KMS-11 (cell line): ENCODE results near the gene COL6A6.

Source experiments
- H2AFZ ChIP-seq: fragments of 200-600 bp; sonication (generic); 2 replicates; pipeline ENCODE4 v1.6.1; 2016; ENCODE audit warnings: antibody characterized with exemption, mixed run types, low read depth
- H3K27ac ChIP-seq: fragments of 200-600 bp; sonication (generic); 2 replicates; pipeline ENCODE4 v1.6.1; 2016; ENCODE audit warnings: mild to moderate bottlenecking, mixed run types
- H3K27me3 ChIP-seq: fragments of 200-600 bp; sonication (generic); 2 replicates; pipeline ENCODE4 v1.6.1; 2017; ENCODE audit warnings: mild to moderate bottlenecking, low read depth, mixed run types, moderate library complexity; ENCODE audit not compliant: insufficient read depth
- H3K36me3 ChIP-seq: fragments of 200-600 bp; sonication (generic); 2 replicates; pipeline ENCODE4 v1.6.1; 2017; ENCODE audit warnings: mild to moderate bottlenecking, mixed run types; ENCODE audit not compliant: insufficient read depth
- H3K4me1 ChIP-seq: fragments of 200-600 bp; sonication (generic); 2 replicates; pipeline ENCODE4 v1.6.1; 2016; ENCODE audit warnings: mild to moderate bottlenecking, low read depth, mixed run types; ENCODE audit not compliant: poor library complexity, severe bottlenecking
- H3K4me2 ChIP-seq: fragments of 200-600 bp; sonication (generic); 2 replicates; pipeline ENCODE4 v1.7.0; 2016; ENCODE audit warnings: mild to moderate bottlenecking, mixed run types
- H3K4me3 ChIP-seq: fragments of 200-600 bp; sonication (generic); IDR thresholded peaks from 2 replicates; pipeline ENCODE4 v1.6.1; 2017; ENCODE audit warnings: low read depth, low read length, mixed read lengths; ENCODE audit not compliant: insufficient read depth
- H3K79me2 ChIP-seq: fragments of 200-600 bp; sonication (generic); 2 replicates; pipeline ENCODE4 v1.6.1; 2016; ENCODE audit warnings: low read depth, mixed run types; ENCODE audit not compliant: insufficient read depth
- H3K9ac ChIP-seq: fragments of 200-600 bp; sonication (generic); 2 replicates; pipeline ENCODE4 v1.6.1; 2016; ENCODE audit warnings: mild to moderate bottlenecking, mixed run types
- H4K20me1 ChIP-seq: fragments of 200-600 bp; sonication (generic); 2 replicates; pipeline ENCODE4 v1.6.1; 2016; ENCODE audit warnings: mild to moderate bottlenecking, mixed run types; ENCODE audit not compliant: insufficient read depth
- CTCF ChIP-seq: fragments of 200-600 bp; sonication (generic); conservative IDR thresholded peaks from 2 replicates; pipeline ENCODE4 v1.6.1; 2017; ENCODE audit warnings: low read depth, mild to moderate bottlenecking, antibody characterized with exemption, low read length, moderate library complexity, mixed read lengths

COL6A6 gene

GRCh38 chr3:130490241-130490640, 26.7 kb upstream of the COL6A6 start:
- no peaks in the 10 kb centered on the region for H3K4me1 ChIP-seq
- no peaks in the 10 kb centered on the region for H4K20me1 ChIP-seq
- H3K4me2 ChIP-seq = no peak overlapping the region
- H3K4me3 ChIP-seq = no peak overlapping the region
- no peak overlapping the region for H3K27ac ChIP-seq
- no peaks in the 10 kb centered on the region for H3K27me3 ChIP-seq
- H3K36me3 ChIP-seq = no peaks in the 10 kb centered on the region
- no peaks in the 10 kb centered on the region for H3K79me2 ChIP-seq
- TF ChIP-seq CTCF = no peak
- no peak overlapping the region for H2AFZ ChIP-seq
- H3K9ac ChIP-seq = no peak overlapping the region

- no peaks in the 10 kb centered on the region for H3K79me2 ChIP-seq
- no peak overlapping the region for H3K9ac ChIP-seq
Measured at GRCh38 chr3:130491431-130491830, 25.5 kb upstream of the COL6A6 start.

GRCh38 chr3:130504701-130505100, 12.3 kb upstream of the COL6A6 start:
- no peak overlapping the region for H3K4me3 ChIP-seq
- H3K36me3 ChIP-seq = no peaks in the 10 kb centered on the region
- H2AFZ ChIP-seq = no peak overlapping the region
- no peak overlapping the region for H3K4me2 ChIP-seq
- no peak for TF ChIP-seq CTCF
- no peaks in the 10 kb centered on the region for H3K27me3 ChIP-seq
- no peak overlapping the region for H3K9ac ChIP-seq
- no peaks in the 10 kb centered on the region for H4K20me1 ChIP-seq
- H3K4me1 ChIP-seq = no peaks in the 10 kb centered on the region
- H3K27ac ChIP-seq = no peak overlapping the region
- H3K79me2 ChIP-seq = no peaks in the 10 kb centered on the region

More at GRCh38 chr3:130491431-130491830, 25.5 kb upstream of the COL6A6 start:
- Histone ChIP-seq H4K20me1 (no peaks in the 10 kb centered on the region), H3K27ac (no peak overlapping the region), H3K36me3 (no peaks in the 10 kb centered on the region), H2AFZ (no peak overlapping the region), H3K4me2 (no peak overlapping the region), H3K4me1 (no peaks in the 10 kb centered on the region), H3K4me3 (no peak overlapping the region), H3K27me3 (no peaks in the 10 kb centered on the region)
- no peak for TF ChIP-seq CTCF

- H3K4me1 ChIP-seq = no peaks in the 10 kb centered on the region
- no peak overlapping the region for H2AFZ ChIP-seq
- no peak overlapping the region for H3K9ac ChIP-seq
- TF ChIP-seq CTCF = no peak
- no peaks in the 10 kb centered on the region for H4K20me1 ChIP-seq
- H3K36me3 ChIP-seq = no peaks in the 10 kb centered on the region
- H3K4me3 ChIP-seq = no peak overlapping the region
- no peaks in the 10 kb centered on the region for H3K79me2 ChIP-seq
- no peak overlapping the region for H3K27ac ChIP-seq
- no peaks in the 10 kb centered on the region for H3K27me3 ChIP-seq
- H3K4me2 ChIP-seq = no peak overlapping the region
Measured at GRCh38 chr3:130506031-130506430, 10.9 kb upstream of the COL6A6 start.

GRCh38 chr3:130507746-130508145, 9.2 kb upstream of the COL6A6 start:
- Histone ChIP-seq H3K4me1 (no peaks in the 10 kb centered on the region), H3K4me3 (no peak overlapping the region), H3K9ac (no peak overlapping the region), H3K27me3 (no peaks in the 10 kb centered on the region), H4K20me1 (no peaks in the 10 kb centered on the region), H3K79me2 (no peaks in the 10 kb centered on the region), H3K27ac (no peak overlapping the region), H3K36me3 (no peaks in the 10 kb centered on the region), H2AFZ (no peak overlapping the region), H3K4me2 (no peak overlapping the region)
- no peak for TF ChIP-seq CTCF
